ENCODE data around the gene OR6C75. TPM values are rescaled to one million over a fixed set of nuclear protein-coding genes. Genes with fewer than 3 reads are reported as not detected.
"Not testable (repeated sequence)": the region's sequence is repeated elsewhere in the genome, so short reads cannot be mapped to it uniquely, and the experiment has no call there.

OR6C75 gene
- total and polyA plus RNA-seq, 2 of the 4 experiments (the other 2 are of a cell fraction): not detected

GRCh38 chr12:55325801-55326200 is 37.0 kb upstream of the OR6C75 start:
- H3K27ac ChIP-seq (ENCODE audit: insufficient read depth, low read length); ATAC-seq (ENCODE audit: low read depth); H3K36me3 ChIP-seq (ENCODE audit: control insufficient read depth, insufficient read depth, low read length); H2AK5ac ChIP-seq (ENCODE audit: low read depth, low read length); H2BK120ac ChIP-seq (ENCODE audit: low read depth, low read length); H2AFZ ChIP-seq (replicated peaks; ENCODE audit: low read length, poor library complexity); dilution Hi-C loops (cut with HindIII; ENCODE audit: low sequenced_read_pairs, unreplicated experiment); H4K91ac ChIP-seq (ENCODE audit: insufficient read depth, low read depth, low read length); H3K79me1 ChIP-seq (ENCODE audit: low read depth in 1 of 2, low read length in 2 of 2); in situ Hi-C loops (cut with MboI; ENCODE audit: low sequenced_read_pairs); H4K8ac ChIP-seq (ENCODE audit: low read depth in 2 of 2, low read length in 2 of 2); H3K9me3 ChIP-seq (ENCODE audit: control insufficient read depth, insufficient read depth, low read length); H4K20me1 ChIP-seq (ENCODE audit: insufficient read depth, low read length); BruUV-seq (replicated peaks); H2BK15ac ChIP-seq (ENCODE audit: low read depth, low read length); H3K4ac ChIP-seq (ENCODE audit: low read depth, low read length); H3K4me2 ChIP-seq (ENCODE audit: low read depth, low read length); H3K9ac ChIP-seq (ENCODE audit: low read depth, low read length); POLR2A ChIA-PET (ENCODE audit: unreplicated experiment); H4K5ac ChIP-seq (ENCODE audit: low read depth, low read length); H3K4me3 ChIP-seq (ENCODE audit: insufficient read depth, low read depth, low read length); DNase-seq; H3K9me1 ChIP-seq (ENCODE audit: insufficient read depth, low read length); H3K27me3 ChIP-seq (ENCODE audit: control insufficient read depth, insufficient read depth, low read length); H2BK20ac ChIP-seq (ENCODE audit: low read depth, low read length); H2AK9ac ChIP-seq (replicated peaks; ENCODE audit: low read depth, low read length, poor library complexity); intact Hi-C loops (cut with micrococcal nuclease); H3K14ac ChIP-seq (replicated peaks; ENCODE audit: low read depth, low read length); H3K4me1 ChIP-seq (ENCODE audit: control insufficient read depth, insufficient read depth, low read length); H3K18ac ChIP-seq (ENCODE audit: low read depth, low read length); H3K23ac ChIP-seq (ENCODE audit: low read depth, low read length); CTCF ChIA-PET; H2BK5ac ChIP-seq (ENCODE audit: low read depth, low read length, poor library complexity, severe bottlenecking); H3K56ac ChIP-seq (ENCODE audit: extremely low read depth, insufficient read depth, low read length): not testable (repeated sequence)
- no CpG with 5 or more reads among the region's 6 CpGs for WGBS, 2 experiments (ENCODE audit: extremely low coverage in 2 of 2, insufficient read length in 1 of 2)

Data from IMR-90 (cell line).